GM21367 (cell line): ENCODE results near the gene ASXL1.
"Not testable (repeated sequence)": the region's sequence is repeated elsewhere in the genome, so short reads cannot be mapped to it uniquely, and the experiment has no call there.

ENCODE experiments used
- ATAC-seq: cut with Tn5 transposase; IDR thresholded peaks from one replicate; pipeline ENCODE4 v1.9.1; 2021; ENCODE audit not compliant: unreplicated experiment

The ASXL1 gene

GRCh38 chr20:32336918-32337347, 21.2 kb upstream of the ASXL1 start:
- ATAC-seq, result no peak

GRCh38 chr20:32337937-32338661, 20.0 kb upstream of the ASXL1 start:
- no peak for ATAC-seq

DNA sequence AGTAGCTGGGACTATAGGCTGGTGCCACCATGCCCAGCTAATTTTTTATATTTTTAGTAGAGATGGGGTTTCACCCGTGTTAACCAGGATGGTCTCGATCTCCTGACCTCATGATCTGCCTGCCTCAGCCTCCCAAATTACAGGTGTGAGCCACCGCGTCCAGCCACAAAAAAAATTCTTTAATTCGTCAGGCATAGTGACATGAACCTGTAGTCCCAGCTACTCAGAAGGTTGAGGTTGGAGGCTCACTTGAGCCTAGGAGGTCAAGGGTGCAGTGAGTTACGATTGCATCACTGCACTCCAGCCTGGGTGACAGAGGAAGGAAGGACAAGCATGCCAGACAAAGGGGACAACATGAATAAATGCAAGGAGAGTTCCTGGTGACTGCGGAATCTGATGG, 19.5 kb upstream of the ASXL1 start:
- ATAC-seq, result no peak

DNA sequence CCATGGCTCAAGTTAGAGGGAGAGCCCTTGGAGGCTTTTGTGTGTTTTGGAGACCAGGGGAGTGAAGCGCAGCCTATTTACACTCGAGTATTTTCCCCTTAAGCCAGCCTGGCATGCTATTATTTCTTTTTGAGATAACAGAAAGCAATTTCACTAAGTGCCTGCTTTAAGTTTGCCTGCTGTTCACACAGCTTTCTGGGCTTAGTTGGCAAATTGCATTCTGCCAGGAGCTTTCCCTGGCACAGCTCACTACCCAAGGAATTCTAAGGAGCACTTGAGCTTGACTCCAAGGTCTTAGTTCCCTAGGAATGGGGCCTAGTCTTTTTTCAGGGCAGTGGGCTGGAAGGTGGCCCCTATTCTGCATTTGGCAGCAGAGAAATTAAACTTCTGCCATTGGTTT, 19.0 kb upstream of the ASXL1 start:
- ATAC-seq, result no peak

- ATAC-seq, result not testable (repeated sequence)
Observed at GRCh38 chr20:32341053-32341452, 17.1 kb upstream of the ASXL1 start.

- no peak for ATAC-seq
Observed at GRCh38 chr20:32343439-32343838, 14.7 kb upstream of the ASXL1 start.

DNA sequence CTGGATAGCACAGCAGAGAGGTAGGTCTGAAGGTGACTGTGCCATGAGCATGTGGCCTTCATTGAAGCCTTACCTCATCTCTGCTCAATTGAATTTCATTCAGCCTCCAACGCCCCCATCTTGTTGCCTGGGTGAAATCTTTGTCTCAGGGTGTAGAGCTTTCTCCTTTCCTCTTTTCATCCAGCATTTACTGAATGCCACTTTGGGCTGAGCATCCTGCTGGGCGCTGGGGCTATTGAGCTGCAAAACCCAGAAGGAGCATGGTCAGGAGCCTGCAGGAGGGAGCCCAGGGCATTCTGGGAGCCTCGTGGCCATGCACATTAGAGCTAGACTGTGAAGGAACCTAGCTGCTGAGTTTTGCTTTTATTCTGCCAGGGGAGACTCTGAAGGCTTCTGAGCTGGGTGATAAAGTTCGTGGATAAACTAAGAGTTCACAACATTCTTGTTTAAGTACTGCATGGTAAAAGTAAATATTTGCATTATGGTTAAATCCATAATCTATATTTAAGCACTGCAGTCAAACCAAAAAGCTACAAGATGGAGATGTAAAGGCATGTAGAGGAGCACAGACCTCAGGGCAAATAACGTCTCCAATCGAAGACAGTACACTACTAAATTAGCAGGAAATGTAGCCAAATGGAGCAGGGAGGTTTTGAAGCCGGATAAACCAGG, 13.2 kb upstream of the ASXL1 start:
- no peak for ATAC-seq

- no peak for ATAC-seq
Observed at GRCh38 chr20:32348207-32348606, 9.9 kb upstream of the ASXL1 start.

GRCh38 chr20:32350421-32350820, 7.7 kb upstream of the ASXL1 start:
- no peak for ATAC-seq

- ATAC-seq, result no peak
Observed at GRCh38 chr20:32352121-32352720, 5.9 kb upstream of the ASXL1 start.

- no peak for ATAC-seq
Observed at GRCh38 chr20:32353848-32354496, 4.2 kb upstream of the ASXL1 start.

- no peak for ATAC-seq
Observed at GRCh38 chr20:32354592-32355416, 3.3 kb upstream of the ASXL1 start.

GRCh38 chr20:32355417-32355841, 2.7 kb upstream of the ASXL1 start:
- ATAC-seq, result no peak

DNA sequence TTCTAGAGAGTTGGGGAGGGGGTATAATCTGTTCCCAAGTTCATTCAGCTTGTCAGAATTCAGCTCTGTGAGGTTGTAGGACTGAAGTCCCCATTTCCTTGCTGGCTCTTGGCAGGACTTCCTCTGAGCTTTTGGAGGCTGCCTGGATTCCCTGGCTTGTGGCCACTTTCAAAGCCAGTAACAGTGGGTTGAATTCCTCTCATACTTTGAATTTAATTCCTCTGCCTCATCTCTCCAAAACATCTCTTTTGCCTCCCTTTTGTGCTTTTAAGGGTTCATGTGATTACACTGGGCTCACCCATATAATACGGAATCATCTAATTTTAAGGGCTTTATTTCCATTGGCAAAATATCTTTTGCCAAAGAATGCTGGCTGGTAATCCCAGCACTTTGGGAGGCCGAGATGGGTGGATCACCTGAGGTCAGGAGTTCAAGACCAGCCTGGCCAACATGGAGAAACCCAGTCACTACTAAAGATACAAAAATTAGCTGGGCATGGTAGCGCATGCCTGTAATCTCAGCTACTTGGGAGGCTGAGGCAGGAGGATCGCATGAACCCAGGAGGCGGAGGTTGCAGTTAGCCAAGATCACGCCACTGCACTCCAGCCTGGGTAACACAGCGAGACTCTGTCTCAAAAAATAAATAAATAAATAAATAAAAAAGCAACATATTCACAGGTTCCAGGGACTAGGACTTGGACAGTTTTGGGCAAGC, 2.1 kb upstream of the ASXL1 start:
- not testable (repeated sequence) for ATAC-seq

GRCh38 chr20:32356622-32357374, 1.3 kb upstream of the ASXL1 start:
- ATAC-seq, result no peak

DNA sequence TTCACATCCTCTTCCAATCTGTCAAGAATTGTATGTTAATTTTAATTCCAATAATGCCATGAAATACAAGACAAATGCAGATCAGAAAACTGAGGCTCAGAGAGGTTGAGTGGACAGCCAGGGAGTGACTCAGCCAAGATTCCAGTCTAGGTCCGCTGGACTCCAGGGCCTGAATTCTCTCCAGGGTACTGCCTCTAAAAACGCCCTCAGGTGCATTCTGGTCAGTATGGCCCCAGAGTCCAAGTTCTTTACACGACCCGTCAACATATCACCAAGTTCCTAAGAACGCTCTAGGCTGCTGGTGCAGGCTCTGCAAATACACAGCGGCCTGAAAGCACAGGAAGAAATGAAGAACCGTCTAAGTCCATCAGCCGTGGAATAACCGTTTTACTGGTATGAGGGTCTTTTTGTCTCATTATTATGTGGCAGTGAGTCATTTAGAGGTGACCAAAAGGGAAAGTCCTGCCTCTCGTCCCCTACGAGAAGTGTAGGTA, 709 bp upstream of the ASXL1 start:
- ATAC-seq, result no peak

DNA sequence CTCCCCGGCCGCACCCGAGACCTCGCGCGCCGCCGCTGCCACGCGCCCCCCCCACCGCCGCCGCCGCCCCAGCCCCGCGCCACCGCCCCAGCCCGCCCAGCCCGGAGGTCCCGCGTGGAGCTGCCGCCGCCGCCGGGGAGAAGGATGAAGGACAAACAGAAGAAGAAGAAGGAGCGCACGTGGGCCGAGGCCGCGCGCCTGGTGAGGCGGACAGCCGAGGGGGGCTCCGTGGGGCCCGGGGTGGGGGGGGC, 426 bp downstream of the ASXL1 start:
- no peak for ATAC-seq

DNA sequence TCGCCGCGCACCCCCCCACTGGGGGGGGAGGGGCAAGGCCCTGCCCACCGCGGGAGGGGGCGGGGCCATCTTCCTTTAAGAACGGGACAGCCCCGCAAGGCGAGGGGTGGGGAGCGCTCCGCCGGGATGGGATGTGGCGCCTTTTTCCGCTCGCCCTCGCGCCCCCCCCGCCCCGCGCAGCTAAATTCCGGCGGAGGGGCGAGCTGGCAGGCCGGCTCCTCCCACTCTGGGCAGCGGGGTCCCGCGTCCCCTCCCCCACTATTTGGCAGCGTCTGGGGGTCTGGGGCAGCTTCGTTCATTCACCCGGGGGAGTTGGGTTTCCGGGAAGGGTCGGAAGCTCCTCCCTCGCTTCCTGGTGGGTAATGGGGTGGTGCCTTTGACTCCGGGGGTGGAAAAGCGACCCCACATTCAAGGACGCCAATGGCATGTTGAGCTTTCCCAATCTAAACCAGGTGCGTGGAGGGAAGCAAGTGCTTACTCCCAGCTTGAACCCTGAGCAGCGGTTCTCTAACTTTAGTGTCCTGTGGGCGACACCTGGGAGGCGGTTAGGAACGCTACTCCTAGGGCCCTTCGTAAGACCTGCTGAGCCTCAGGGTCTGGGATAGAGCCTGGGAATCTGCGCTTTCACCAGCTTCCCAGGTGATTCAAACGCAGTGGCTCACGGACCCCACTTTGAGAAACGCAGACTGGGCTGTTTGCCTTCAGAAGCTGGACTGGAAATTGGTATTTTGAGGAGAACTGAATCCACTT, 927 bp downstream of the ASXL1 start:
- no peak for ATAC-seq
